WTC11 (cell line): ENCODE results near the gene FLYWCH2. TPM values are rescaled to one million over a fixed set of nuclear protein-coding genes. Genes with fewer than 3 reads are reported as not detected.

Experiments
- ATAC-seq: fragments of 200-7000 bp; cut with Tn5 transposase; 2 replicates; pipeline ENCODE4 v1.10.0; 2021; ENCODE audit warnings: mild to moderate bottlenecking, moderate library complexity
- CTCF ChIA-PET: fragments of 300-600 bp; sonication (Branson Sonifier 250); formaldehyde crosslinking; loops from one replicate; lab custom pipeline; 2021; ENCODE audit warnings: antibody characterized with exemption; lab: Charles Lee
- POLR2A ChIA-PET: fragments of 350-600 bp; sonication (Branson Sonifier 250); formaldehyde crosslinking; loops from one replicate; lab custom pipeline; 2021; ENCODE audit warnings: antibody characterized with exemption; lab: Charles Lee
- DNase-seq: peaks from one replicate; pipeline ENCODE4 v3.0.0; 2021; ENCODE audit warnings: low spot score
- H3K27ac Mint-ChIP-seq: 2 replicates; pipeline ENCODE4 v1.8.0; 2021; ENCODE audit warnings: mixed read lengths
- H3K27me3 Mint-ChIP-seq: 2 replicates; pipeline ENCODE4 v1.8.0; 2021; ENCODE audit warnings: low read depth, mild to moderate bottlenecking, moderate library complexity, mixed read lengths
- H3K36me3 Mint-ChIP-seq: 2 replicates; pipeline ENCODE4 v1.8.0; 2021; ENCODE audit warnings: mixed read lengths
- H3K4me1 Mint-ChIP-seq: 2 replicates; pipeline ENCODE4 v1.8.0; 2022; ENCODE audit warnings: mixed read lengths
- H3K4me3 Mint-ChIP-seq: 2 replicates; pipeline ENCODE4 v1.8.0; 2021; ENCODE audit warnings: mild to moderate bottlenecking, moderate library complexity, mixed read lengths
- H3K9me3 Mint-ChIP-seq: 2 replicates; pipeline ENCODE4 v1.8.0; 2021; ENCODE audit warnings: mixed read lengths
- ATF1 ChIP-seq: sonication (generic); formaldehyde crosslinking; IDR thresholded peaks from 2 replicates; pipeline ENCODE4 v1.8.1; 2023; ENCODE audit warnings: mild to moderate bottlenecking, moderate library complexity, missing genetic modification reagents
- CREM ChIP-seq: sonication (generic); formaldehyde crosslinking; IDR thresholded peaks from 2 replicates; pipeline ENCODE4 v1.8.1; 2022; ENCODE audit warnings: mild to moderate bottlenecking, missing genetic modification reagents, moderate library complexity
- ELF4 ChIP-seq: sonication (generic); formaldehyde crosslinking; IDR thresholded peaks from 2 replicates; pipeline ENCODE4 v1.8.1; 2022; ENCODE audit warnings: low read depth, mild to moderate bottlenecking, moderate library complexity, missing genetic modification reagents
- GRHL2 ChIP-seq: fragments of 250-450 bp; sonication (Bioruptor Pico); IDR thresholded peaks from 2 replicates; pipeline ENCODE4 v1.8.0; 2022; ENCODE audit warnings: mild to moderate bottlenecking, moderate library complexity; ENCODE audit not compliant: insufficient replicate concordance, severe bottlenecking
- HMGA2 ChIP-seq: fragments of 250-450 bp; sonication (Bioruptor Pico); IDR thresholded peaks from 2 replicates; pipeline ENCODE4 v1.4.0; 2021; ENCODE audit warnings: mild to moderate bottlenecking, moderate library complexity
- IRF2 ChIP-seq: sonication (generic); formaldehyde crosslinking; IDR thresholded peaks from 2 replicates; pipeline ENCODE4 v1.8.0; 2022; ENCODE audit warnings: low read depth, missing genetic modification reagents, borderline replicate concordance
- NFYB ChIP-seq: sonication (generic); formaldehyde crosslinking; conservative IDR thresholded peaks from 2 replicates; pipeline ENCODE4 v1.8.0; 2022; ENCODE audit warnings: low read depth, missing genetic modification reagents
- RELA ChIP-seq: sonication (generic); formaldehyde crosslinking; IDR thresholded peaks from 2 replicates; pipeline ENCODE4 v1.8.1; 2022; ENCODE audit warnings: missing genetic modification reagents, mild to moderate bottlenecking, borderline replicate concordance
- SMAD3 ChIP-seq: sonication (generic); formaldehyde crosslinking; IDR thresholded peaks from 2 replicates; pipeline ENCODE4 v1.8.0; 2022; ENCODE audit warnings: missing genetic modification reagents, mild to moderate bottlenecking, borderline replicate concordance
- TP53 ChIP-seq: sonication (generic); formaldehyde crosslinking; IDR thresholded peaks from 2 replicates; pipeline ENCODE4 v1.8.1; 2023; ENCODE audit warnings: mild to moderate bottlenecking, missing genetic modification reagents
- ZNF219 ChIP-seq: sonication (generic); formaldehyde crosslinking; IDR thresholded peaks from 2 replicates; pipeline ENCODE4 v1.8.0; 2023; ENCODE audit warnings: missing genetic modification reagents, mild to moderate bottlenecking, borderline replicate concordance
- ZNF317 ChIP-seq: sonication (generic); formaldehyde crosslinking; IDR thresholded peaks from 2 replicates; pipeline ENCODE4 v1.8.1; 2023; ENCODE audit warnings: low read depth, mild to moderate bottlenecking, moderate library complexity, missing genetic modification reagents, borderline replicate concordance
- ZNF416 ChIP-seq: fragments of 250-450 bp; sonication (Bioruptor Pico); IDR thresholded peaks from 2 replicates; pipeline ENCODE4 v1.9.0; 2021; ENCODE audit warnings: mild to moderate bottlenecking, inconsistent platforms
- ZNF423 ChIP-seq: fragments of 250-450 bp; sonication (Bioruptor Pico); IDR thresholded peaks from 2 replicates; pipeline ENCODE4 v2.1.2; 2022; ENCODE audit warnings: mild to moderate bottlenecking, moderate library complexity
- total RNA-seq: library from RNA; stranded (reverse); gene quantifications from 3 replicates; pipeline ENCODE4 v1.2.3, GENCODE V29; 2021
- TF ChIP-seq, protein P1 (sequence below): sonication (generic); formaldehyde crosslinking; IDR thresholded peaks from 2 replicates; pipeline ENCODE4 v1.8.0; 2023; ENCODE audit warnings: missing genetic modification reagents
- TF ChIP-seq, protein P2 (sequence below): sonication (generic); formaldehyde crosslinking; IDR thresholded peaks from 2 replicates; pipeline ENCODE4 v1.8.1; 2023; ENCODE audit warnings: mild to moderate bottlenecking, missing genetic modification reagents
- TF ChIP-seq, protein P3 (sequence below): sonication (generic); formaldehyde crosslinking; IDR thresholded peaks from 2 replicates; pipeline ENCODE4 v1.8.0; 2022; ENCODE audit warnings: mild to moderate bottlenecking, missing genetic modification reagents
- TF ChIP-seq, protein P4 (sequence below): fragments of 250-450 bp; sonication (Bioruptor Pico); IDR thresholded peaks from 2 replicates; pipeline ENCODE4 v1.9.0; 2021; ENCODE audit warnings: mild to moderate bottlenecking
- TF ChIP-seq, protein P5 (sequence below): sonication (generic); formaldehyde crosslinking; IDR thresholded peaks from 2 replicates; pipeline ENCODE4 v1.8.1; 2022; ENCODE audit warnings: mild to moderate bottlenecking, moderate library complexity, missing genetic modification reagents
- TF ChIP-seq, protein P6 (sequence below): fragments of 250-450 bp; sonication (Bioruptor Pico); IDR thresholded peaks from 2 replicates; pipeline ENCODE4 v1.9.0; 2021; ENCODE audit warnings: mild to moderate bottlenecking, borderline replicate concordance

The FLYWCH2 gene
- total RNA-seq, 1 experiment from 2014 or later, result 20.7 TPM

DNA sequence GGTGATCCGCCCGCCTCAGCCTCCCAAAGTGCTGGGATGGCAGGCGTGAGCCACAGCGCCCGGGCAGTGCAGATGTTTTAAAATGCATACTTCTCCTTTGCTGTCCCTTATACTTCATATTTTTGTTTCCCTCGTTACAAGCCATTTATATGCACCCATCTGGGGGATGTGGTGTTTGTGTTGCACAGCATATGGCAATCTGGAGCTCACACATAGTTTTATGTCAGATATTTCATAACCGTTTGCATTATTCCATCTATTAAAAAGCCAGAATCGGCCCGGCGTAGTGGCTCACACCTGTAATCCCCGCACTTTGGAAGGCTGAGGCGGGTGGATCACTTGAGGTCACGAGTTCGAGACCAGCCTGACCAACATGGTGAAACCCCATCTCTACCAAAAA lies 40.5 kb downstream of the FLYWCH2 start:
- CTCF ChIA-PET, result interaction anchor here (0.7 to 4.9 kb wide), 6 partner anchors 9 to 148 kb away, joined by 3 to 31 read pairs (median 3); partner anchors contain the start of gene PRSS22

DNA sequence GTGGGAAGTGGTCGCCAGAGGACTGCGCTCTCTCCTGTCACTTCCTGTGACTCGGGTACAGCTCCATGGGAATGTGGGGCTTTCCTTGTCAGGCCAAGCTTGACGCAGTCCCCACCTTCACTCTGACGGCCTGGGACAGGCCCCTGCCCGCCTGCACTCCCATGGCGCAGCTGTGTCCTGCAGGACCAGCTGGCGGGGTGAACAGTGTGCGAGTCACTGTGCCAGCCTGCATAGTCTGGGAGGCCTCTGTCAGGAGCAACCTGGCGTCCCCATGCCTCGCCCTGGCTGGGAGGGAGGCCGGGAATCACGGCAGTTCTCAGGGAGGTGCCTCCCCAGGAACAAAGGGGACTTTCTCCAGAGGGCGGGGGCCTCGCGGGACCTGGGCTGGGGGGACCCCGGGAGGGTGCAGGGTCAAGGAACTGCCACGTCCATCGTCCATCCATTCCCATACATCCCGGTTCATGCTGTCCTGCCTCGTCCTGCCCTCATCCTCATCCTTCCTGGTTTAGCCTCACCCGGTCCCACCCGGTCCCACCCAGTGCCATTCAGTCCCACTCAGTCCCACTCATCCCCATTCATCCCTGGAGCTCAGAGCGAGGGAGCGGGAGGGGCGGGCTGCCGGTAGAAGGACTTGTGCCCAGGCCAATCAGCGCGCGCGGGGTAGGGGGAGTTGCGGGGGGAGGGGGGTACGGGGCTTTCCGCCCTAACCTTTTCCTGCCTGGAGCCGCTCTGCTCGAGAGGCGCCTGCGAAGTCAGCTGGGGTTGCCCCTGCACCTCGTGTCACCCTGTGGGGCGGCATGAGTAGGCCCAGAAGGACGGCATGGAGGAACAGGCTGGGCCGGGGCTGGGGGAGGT lies 42.1 kb downstream of the FLYWCH2 start:
- Mint-ChIP-seq H3K4me3 (peak overlapping the region; percentile 55), H3K36me3 (peaks cover 3% of the 10 kb centered on the region; the same call in 1 of the 2 replicates), H3K4me1 (peaks cover 33% of the 10 kb centered on the region), H3K27ac (no peak overlapping the region), H3K9me3 (peaks cover 9% of the 10 kb centered on the region), H3K27me3 (peaks cover 9% of the 10 kb centered on the region)
- ChIA-PET CTCF (interaction anchor here (0.5 to 2.1 kb wide), 25 partner anchors 8 to 1384 kb away, joined by 3 to 17 read pairs (median 5); partner anchors contain the start of genes FLYWCH1, FLYWCH2, KREMEN2 and PRSS21), POLR2A (interaction anchor here (0.5 to 1.0 kb wide), 3 partner anchors 14 to 49 kb away, joined by 3 to 4 read pairs (median 3); partner anchors contain the start of gene FLYWCH1)
- peak; percentile 74 for DNase-seq
- peak; percentile 79 for ATAC-seq
- TF ChIP-seq RELA (CRISPR knock-in tag) (no peak), ZNF317 (CRISPR knock-in tag) (0 out of 2 replicates have a peak, but pooled peaks have one; percentile 24), TP53 (CRISPR knock-in tag) (no peak), HMGA2 (CRISPR knock-in tag) (no peak), ZNF219 (CRISPR knock-in tag) (0 out of 2 replicates have a peak, but pooled peaks have one; percentile 15), GRHL2 (CRISPR knock-in tag) (no peak), ZNF416 (CRISPR knock-in tag) (no peak), ELF4 (CRISPR knock-in tag) (no peak), SMAD3 (no peak), NFYB (CRISPR knock-in tag) (peak; percentile 69), IRF2 (no peak)
- TF ChIP-seq, protein P1, sequence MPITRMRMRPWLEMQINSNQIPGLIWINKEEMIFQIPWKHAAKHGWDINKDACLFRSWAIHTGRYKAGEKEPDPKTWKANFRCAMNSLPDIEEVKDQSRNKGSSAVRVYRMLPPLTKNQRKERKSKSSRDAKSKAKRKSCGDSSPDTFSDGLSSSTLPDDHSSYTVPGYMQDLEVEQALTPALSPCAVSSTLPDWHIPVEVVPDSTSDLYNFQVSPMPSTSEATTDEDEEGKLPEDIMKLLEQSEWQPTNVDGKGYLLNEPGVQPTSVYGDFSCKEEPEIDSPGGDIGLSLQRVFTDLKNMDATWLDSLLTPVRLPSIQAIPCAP, result no peak
- TF ChIP-seq, protein P2, sequence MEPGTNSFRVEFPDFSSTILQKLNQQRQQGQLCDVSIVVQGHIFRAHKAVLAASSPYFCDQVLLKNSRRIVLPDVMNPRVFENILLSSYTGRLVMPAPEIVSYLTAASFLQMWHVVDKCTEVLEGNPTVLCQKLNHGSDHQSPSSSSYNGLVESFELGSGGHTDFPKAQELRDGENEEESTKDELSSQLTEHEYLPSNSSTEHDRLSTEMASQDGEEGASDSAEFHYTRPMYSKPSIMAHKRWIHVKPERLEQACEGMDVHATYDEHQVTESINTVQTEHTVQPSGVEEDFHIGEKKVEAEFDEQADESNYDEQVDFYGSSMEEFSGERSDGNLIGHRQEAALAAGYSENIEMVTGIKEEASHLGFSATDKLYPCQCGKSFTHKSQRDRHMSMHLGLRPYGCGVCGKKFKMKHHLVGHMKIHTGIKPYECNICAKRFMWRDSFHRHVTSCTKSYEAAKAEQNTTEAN (CRISPR knock-in tag), result no peak
- TF ChIP-seq, protein P3, sequence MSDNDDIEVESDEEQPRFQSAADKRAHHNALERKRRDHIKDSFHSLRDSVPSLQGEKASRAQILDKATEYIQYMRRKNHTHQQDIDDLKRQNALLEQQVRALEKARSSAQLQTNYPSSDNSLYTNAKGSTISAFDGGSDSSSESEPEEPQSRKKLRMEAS (CRISPR knock-in tag), result peak; percentile 73; the same call in 1 of the 2 replicates
- TF ChIP-seq, protein P4, sequence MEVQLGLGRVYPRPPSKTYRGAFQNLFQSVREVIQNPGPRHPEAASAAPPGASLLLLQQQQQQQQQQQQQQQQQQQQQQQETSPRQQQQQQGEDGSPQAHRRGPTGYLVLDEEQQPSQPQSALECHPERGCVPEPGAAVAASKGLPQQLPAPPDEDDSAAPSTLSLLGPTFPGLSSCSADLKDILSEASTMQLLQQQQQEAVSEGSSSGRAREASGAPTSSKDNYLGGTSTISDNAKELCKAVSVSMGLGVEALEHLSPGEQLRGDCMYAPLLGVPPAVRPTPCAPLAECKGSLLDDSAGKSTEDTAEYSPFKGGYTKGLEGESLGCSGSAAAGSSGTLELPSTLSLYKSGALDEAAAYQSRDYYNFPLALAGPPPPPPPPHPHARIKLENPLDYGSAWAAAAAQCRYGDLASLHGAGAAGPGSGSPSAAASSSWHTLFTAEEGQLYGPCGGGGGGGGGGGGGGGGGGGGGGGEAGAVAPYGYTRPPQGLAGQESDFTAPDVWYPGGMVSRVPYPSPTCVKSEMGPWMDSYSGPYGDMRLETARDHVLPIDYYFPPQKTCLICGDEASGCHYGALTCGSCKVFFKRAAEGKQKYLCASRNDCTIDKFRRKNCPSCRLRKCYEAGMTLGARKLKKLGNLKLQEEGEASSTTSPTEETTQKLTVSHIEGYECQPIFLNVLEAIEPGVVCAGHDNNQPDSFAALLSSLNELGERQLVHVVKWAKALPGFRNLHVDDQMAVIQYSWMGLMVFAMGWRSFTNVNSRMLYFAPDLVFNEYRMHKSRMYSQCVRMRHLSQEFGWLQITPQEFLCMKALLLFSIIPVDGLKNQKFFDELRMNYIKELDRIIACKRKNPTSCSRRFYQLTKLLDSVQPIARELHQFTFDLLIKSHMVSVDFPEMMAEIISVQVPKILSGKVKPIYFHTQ (CRISPR knock-in tag), result no peak

More for the DNA sequence above, 40.5 kb downstream of the FLYWCH2 start:
- no peak for TF ChIP-seq ZNF423 (CRISPR knock-in tag)
- TF ChIP-seq, protein P5, sequence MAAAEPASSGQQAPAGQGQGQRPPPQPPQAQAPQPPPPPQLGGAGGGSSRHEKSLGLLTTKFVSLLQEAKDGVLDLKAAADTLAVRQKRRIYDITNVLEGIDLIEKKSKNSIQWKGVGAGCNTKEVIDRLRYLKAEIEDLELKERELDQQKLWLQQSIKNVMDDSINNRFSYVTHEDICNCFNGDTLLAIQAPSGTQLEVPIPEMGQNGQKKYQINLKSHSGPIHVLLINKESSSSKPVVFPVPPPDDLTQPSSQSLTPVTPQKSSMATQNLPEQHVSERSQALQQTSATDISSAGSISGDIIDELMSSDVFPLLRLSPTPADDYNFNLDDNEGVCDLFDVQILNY (CRISPR knock-in tag), result no peak
- no peak for TF ChIP-seq CREM (CRISPR knock-in tag)
- TF ChIP-seq, protein P6, sequence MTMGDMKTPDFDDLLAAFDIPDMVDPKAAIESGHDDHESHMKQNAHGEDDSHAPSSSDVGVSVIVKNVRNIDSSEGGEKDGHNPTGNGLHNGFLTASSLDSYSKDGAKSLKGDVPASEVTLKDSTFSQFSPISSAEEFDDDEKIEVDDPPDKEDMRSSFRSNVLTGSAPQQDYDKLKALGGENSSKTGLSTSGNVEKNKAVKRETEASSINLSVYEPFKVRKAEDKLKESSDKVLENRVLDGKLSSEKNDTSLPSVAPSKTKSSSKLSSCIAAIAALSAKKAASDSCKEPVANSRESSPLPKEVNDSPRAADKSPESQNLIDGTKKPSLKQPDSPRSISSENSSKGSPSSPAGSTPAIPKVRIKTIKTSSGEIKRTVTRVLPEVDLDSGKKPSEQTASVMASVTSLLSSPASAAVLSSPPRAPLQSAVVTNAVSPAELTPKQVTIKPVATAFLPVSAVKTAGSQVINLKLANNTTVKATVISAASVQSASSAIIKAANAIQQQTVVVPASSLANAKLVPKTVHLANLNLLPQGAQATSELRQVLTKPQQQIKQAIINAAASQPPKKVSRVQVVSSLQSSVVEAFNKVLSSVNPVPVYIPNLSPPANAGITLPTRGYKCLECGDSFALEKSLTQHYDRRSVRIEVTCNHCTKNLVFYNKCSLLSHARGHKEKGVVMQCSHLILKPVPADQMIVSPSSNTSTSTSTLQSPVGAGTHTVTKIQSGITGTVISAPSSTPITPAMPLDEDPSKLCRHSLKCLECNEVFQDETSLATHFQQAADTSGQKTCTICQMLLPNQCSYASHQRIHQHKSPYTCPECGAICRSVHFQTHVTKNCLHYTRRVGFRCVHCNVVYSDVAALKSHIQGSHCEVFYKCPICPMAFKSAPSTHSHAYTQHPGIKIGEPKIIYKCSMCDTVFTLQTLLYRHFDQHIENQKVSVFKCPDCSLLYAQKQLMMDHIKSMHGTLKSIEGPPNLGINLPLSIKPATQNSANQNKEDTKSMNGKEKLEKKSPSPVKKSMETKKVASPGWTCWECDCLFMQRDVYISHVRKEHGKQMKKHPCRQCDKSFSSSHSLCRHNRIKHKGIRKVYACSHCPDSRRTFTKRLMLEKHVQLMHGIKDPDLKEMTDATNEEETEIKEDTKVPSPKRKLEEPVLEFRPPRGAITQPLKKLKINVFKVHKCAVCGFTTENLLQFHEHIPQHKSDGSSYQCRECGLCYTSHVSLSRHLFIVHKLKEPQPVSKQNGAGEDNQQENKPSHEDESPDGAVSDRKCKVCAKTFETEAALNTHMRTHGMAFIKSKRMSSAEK, result no peak
- no peak for TF ChIP-seq ATF1 (CRISPR knock-in tag)
- TF ChIP-seq, all 79 proteins: peak for 0
- Mint-ChIP-seq H3K4me1 (peaks cover 25% of the 10 kb centered on the region), H3K27me3 (peaks cover 9% of the 10 kb centered on the region), H3K4me3 (no peak overlapping the region), H3K9me3 (peaks cover 9% of the 10 kb centered on the region), H3K36me3 (peaks cover 3% of the 10 kb centered on the region; the same call in 1 of the 2 replicates), H3K27ac (no peak overlapping the region)
- POLR2A ChIA-PET, result no interaction called here
- DNase-seq (no peak), ATAC-seq (no peak)
